ENCODE measurements around the gene TMEM132E.
"Not testable (repeated sequence)": the region's sequence is repeated elsewhere in the genome, so short reads cannot be mapped to it uniquely, and the experiment has no call there.

The TMEM132E gene, protein sequence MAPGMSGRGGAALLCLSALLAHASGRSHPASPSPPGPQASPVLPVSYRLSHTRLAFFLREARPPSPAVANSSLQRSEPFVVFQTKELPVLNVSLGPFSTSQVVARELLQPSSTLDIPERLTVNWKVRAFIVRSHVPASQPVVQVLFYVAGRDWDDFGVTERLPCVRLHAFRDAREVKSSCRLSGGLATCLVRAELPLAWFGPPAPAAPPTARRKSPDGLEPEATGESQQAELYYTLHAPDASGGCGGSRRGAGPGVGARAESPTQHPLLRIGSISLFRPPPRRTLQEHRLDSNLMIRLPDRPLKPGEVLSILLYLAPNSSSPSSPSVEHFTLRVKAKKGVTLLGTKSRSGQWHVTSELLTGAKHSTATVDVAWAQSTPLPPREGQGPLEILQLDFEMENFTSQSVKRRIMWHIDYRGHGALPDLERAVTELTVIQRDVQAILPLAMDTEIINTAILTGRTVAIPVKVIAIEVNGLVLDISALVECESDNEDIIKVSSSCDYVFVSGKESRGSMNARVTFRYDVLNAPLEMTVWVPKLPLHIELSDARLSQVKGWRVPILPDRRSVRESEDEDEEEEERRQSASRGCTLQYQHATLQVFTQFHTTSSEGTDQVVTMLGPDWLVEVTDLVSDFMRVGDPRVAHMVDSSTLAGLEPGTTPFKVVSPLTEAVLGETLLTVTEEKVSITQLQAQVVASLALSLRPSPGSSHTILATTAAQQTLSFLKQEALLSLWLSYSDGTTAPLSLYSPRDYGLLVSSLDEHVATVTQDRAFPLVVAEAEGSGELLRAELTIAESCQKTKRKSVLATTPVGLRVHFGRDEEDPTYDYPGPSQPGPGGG (N-terminal part only)

DNA sequence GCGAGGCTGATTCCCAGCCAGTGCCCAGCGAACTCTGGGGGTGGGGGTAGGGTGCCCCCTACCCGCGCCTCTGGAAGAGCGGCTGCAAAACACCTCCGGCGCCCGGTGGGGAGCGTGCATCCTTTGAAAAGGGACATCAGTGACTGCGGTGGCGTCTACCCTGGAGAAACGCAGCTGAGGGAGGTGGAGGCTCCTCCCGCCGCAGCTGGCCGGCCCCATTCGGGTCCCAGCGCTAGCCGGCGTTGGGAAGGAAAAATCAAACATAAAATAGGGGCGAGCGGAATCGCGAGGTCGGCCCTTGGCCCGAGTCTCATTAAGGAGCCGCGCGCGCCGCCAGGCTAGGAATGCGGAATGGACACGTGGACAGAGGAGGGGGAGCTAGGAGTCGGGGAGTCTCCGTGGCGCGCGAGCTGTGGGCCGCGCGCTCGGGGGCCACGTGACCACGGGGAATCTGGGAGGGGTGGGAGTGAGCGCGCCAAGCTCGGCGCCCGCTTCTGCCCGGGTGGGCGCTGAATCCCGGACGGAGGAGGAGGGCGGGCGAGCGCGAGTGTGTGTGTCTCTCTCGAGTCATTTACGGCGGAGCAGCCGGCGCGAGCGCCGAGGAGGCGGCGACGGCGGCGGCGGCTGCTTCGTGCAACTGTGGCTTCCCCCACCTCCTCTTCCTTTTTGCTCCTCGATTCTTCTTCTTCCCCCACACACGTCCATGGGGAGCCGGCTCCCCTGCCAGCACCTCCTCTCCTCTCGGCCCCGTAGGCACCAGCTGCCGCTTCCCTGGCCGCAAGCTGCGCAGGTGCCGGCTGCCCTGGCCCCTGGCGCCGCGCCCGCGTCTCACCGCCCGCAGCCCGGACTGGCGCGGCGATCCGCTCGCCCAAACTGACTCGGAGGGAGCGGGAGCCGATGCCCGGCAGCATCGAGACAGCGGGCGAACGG is at the start of gene TMEM132E:
Gene TMEM132E, plus strand, starts transcription at position 566 of the 930 bp plus-strand sequence. CDS start 1,495 bp downstream, outside the sequence.
- DNase-seq, result no peak

DNA sequence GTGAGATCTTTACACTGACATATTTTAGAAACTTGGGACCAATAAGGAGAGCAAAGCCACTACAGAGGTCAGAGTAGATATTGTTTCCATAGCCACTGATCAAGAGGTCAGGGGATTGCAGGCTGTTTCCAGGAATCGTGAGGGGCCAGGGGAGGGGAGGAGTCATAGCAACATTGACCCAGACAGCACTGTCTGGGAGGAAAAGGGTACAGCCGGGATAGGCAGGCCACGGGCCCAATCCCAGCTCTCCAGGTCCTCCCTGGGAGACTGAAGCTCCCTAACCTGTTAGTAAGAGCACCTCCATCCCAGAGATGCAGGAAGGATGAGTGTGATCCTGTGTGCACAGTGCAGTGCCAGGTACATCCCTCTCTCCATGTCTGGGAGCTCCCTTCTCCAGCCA is 48.5 kb upstream of the TMEM132E start:
- DNase-seq, result no peak

DNA sequence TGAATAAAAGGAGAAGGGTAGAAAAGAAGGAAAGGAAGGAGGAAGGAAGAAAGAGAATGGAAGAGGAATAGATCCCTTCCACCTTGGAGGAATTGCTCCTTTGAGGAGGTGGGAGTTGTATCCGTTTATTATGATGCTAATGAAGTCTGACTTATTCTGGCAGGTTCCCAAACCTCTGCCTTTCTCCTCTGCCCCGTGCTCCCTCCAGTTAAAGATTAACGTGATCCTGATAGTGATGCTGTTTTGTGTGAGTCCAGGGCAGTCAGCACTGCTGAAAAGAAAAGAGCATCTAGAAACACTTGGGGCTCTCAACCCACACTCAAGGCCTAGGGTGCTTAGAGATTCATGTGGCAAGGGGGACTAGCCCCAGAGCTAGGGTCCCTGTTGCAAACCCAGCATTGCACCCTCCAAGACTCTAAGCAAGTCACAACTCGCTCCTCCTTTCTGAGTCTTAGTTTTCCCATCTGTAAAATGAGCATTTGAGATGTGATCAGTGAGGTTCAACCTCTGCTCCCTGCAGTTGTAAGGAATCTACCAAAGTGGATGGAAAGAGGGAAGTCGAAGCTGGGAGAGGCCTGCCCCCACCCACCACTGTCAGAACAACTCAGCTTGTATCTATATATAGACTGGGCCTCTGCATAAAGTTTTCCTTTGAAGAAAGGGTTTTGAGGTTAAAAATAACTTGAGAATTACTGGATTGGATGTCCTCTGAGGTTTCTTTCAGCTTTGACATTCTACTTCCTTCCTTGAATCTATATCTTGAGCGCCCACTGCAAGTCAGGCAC is 46.9 kb upstream of the TMEM132E start:
- no peak for DNase-seq

DNA sequence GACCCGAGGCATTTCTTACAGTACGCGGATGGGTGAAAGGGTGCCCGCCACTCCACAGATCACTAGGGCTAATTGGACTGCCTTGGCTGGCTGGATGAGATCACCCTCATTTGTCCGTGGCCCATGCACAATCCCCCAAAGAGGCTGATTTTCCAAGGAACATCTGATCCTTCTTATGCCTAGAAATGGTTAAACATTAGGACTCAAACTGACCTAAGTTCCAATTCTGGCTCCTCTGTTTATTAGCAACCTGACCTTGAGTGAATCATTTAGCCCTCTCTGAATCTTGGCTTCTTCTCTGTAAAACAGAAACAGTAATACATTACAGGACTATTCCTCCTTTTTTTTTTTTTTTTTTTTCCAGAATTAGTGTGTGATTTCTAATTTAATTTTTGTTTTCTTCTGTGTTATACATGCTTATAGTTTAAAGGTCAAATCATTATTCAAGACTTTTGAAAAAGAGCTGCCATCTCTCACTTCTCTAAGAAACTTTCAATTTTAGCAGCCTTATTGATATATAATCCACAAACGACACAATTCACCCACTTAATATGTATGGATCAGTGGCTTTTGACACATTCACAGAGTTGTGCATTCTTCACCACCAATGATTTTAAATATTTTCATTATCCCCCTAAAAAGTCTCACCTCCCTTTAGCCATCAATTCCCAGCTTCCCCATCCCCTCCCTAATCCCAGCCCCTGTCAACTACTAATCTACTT is 45.4 kb upstream of the TMEM132E start:
- DNase-seq, result no peak

DNA sequence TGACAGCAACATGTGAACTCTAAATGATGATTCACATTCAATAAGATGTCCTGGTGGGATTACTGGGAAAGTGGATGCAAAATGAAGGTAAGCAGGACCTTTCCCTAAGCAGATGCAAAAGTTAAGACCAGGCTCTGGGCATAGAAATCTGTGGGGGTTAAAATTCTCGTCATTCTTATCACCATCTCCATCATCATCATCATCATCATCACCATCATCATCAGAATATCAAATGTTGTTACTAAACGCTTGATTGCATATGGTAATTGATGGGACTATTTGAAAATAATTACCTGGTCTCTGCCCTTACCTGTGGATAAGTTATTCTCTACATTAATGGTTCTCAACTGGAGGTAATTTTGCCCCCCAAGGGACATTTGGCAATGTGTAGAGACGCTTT is 41.9 kb upstream of the TMEM132E start:
- DNase-seq, result no peak

DNA sequence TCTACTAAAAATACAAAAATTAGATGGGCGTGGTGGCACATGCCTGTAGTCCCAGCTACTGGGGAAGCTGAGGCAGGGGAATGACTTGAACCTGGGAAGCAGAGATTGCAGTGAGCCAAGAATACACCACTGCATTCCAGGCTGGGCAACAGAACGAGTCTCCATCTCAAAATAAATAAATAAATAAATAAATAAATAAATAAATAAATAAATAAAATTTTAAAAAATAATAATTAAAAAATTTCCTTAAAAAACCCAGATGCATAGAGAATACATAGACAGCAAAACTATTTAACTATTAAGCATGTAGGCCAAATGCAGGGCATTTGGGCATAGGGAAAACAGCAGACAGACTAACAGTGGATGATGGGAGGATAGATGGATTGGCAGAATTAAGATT is 40.8 kb upstream of the TMEM132E start:
- DNase-seq, result not testable (repeated sequence)

DNA sequence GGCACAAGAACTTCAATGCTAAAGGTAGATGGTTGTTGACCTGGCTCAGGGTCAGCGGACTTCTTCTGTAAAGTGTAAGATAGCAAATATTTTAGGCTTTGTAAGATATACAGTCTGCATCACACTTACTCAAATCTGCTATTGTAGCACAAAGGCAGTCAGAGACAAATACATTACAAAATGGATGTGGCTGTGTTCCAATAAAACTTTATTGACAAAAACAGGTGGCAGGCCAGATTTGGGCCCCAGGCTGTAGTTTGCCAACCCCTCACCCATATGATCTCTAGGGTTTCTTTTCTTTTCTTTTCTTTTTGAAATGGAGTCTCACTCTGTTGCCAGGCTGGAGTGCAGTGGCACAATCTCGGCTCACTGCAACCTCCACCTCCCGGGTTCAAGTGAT is 39.5 kb upstream of the TMEM132E start:
- DNase-seq, result no peak

DNA sequence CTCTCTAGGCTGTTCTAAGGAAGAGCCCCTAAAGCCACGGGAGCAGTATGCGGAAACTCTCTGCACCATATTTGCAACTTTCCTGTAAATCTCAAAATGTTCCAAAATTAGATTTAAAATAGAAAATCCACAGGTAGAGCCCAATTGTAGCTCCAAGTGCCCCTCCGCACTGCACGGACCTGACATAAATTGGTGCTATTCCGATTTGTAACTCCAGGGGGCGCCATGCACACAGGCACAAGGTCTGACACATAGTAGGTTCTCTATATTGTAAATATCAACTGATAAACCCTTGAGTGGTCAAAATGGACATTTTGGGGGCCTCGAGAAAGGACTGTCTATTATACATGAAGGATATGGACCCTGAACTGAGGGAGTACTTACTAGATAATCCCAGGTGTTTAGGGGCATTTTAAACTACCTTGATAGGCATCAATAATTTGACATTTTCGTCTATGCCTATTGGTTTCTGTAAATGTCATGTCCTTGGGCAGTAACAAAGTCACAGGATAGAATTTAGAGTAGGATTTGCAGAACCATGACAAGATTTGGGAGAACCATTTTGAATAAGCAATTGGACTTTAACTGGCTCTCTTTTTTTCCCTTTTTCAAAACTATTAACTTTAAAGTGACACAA is 36.6 kb upstream of the TMEM132E start:
- DNase-seq, result no peak

DNA sequence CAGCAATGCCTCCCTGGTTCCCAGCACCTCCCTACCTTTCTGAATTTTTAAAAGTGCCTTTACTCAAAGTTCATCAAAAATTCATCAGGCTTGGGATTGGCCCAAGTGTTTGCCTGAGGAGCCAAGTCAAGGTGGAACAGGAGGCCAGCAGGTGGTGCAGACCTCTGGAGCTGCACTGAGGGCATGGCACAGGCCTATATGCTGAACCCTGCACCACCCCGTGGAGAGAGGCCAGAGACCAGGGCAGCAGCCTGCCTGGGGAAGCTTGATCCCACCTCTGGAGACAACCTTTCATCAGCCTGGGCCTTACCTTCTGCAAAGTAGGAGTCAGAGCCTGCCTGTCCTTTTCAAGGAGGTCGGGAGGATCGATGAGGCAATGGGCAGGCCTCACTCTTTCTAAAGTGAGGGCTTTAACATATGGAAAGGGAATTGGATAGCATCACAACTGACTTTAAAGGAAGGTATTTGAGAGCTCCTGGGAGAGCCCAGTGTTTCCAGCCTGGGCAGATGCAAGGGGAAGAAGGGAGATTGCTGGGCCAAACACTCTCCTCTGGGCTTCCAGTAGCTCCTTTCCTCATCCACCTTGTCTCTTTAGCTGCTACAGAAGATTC is 31.8 kb upstream of the TMEM132E start:
- no peak for DNase-seq

DNA sequence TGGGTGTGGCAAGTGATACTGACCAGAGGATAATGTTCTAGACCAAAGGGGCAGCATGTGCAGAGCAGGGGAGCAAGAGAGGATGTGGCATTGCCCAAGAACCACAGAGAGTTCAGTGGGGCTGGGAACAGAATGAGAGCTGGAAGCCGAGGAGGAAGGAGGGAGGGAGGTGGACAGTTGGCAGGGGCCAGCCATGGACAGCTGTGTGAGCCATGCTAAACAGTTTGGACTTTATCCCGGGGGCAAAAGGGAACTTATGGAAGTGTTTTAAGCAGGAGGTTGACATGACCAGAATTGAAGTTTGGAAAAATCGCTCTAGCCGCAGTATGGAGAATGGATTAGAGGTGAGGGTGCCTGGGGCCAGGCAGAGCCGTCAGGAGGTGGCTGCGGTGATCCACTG is 29.4 kb upstream of the TMEM132E start:
- no peak for DNase-seq

DNA sequence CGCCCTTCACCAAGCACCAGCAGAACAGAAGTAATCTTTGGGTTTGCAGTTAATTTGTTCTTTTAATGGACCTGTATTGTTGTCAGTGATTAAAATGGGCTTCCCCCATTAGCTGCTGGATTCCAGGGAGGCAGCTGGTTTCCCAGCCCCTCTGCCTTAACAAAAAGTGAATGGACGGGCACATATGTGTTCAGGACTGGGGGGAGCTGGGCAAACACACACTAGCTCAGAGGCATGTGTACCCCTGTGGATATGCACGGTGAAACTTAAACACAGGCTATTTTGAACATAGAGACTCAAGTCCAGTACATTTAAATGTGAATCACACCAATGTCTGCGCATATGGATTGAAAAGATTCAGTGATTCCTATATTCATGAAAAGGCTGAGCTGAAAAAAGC is 25.5 kb upstream of the TMEM132E start:
- DNase-seq, result no peak

DNA sequence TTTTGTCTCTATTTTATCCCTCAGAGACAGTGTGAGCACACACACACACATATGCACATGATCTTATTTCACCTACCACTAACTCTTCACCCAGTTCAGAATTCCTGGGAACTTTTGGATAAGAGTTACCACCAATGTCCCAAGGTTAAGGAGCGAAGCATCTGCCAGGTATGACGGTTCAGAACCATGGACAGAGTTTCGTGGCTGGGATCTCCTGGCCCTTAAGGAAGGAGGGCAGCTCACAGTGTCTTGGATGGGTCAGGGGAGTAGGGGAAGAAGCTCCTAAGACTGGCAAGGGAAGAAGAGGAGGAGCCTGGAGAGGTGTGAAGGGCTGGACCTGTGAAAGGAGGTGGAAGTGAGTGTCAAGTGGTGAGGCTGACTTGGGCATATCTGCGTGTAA is 23.0 kb upstream of the TMEM132E start:
- no peak for DNase-seq

DNA sequence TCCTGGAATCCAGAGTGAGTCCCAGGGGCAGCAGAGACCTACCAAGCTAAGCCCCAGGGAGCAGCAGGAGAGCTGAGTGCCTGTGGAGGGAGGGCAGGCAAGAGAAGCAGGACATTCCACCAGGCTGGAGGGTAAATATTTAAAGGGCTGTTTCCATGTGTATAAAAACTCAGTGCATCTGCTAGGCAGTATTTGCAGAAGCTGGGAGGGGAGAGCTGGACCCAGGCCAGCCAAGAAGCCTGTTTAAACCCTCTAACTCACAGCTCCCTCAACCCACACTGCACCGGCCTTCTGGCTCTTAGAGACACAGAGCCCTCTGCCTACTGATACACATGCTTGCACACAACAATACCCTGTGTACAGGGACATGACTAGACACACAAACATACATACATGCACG is 22.5 kb upstream of the TMEM132E start:
- DNase-seq, result no peak

DNA sequence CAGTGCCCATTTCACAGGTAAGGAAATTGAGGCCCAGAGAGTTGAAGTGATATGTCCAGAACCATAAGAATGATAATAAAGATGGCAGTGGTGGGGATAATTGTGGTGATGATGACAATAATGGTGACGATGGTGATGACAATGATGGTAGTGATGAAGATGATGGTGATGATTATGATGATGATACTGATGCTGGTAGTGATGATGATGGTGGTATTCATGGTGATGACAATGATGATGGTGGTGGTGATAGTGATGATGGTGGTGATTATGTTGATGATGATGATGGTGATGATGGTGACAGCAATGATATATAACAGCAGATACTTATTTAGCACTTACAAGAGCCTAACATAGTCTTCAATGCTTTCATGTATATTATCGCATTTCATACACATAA is 18.1 kb upstream of the TMEM132E start:
- DNase-seq, result no peak

DNA sequence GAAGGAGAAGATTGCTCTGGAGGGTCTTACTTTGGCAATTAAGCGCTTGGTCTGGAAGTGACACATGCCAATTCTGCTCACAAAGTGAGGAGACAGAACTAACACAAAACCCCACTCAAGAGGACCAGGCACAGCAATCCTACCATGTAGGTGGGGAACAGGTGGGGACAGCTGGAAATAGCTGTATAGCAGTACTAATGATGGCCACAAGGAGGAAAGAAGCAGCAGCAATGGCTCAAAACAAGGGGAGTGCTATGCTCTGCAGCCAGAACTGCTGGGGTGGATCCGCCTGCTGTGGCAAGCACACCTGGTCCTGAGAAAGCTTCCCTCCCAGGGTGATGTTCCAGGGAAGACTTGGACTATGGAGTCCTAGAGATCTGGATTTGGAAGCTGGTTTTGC is 17.0 kb upstream of the TMEM132E start:
- DNase-seq, result no peak

DNA sequence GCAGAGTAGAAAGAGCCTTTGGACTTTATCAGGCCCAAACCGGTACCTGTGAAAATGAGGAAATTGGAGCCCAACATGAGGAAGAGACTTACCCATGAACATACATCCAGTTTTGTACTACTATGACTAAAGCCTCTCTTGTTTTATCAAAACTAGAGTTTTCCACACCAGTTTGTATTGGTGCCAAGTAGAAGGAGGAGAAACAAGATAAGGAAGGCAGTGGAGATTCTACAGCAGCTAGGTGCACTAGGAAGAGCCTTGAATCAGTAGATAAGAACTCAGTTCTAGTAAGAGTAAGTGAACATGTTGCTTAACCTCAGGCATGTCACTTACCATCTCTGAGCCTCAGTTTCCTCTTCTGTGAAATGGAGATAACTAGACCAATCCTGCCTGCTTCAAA is 13.7 kb upstream of the TMEM132E start:
- DNase-seq, result no peak

DNA sequence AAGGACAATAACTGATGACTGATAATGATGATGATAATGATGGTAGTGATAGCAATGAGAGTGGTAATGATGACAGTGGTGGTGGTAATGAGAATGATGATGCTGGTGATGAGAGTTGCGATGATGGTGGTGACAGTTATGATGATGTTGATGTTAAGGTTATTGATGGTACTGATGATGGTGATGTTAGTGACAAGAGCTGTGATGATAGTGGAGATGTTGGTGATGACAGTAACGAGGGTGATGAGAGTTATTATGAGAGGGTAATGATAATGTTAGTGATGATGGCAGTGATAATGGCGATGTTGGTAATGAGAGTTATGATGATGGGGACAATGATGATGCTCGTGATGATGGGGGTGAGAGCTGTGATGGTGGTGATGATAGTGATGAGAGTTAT is 13.2 kb upstream of the TMEM132E start:
- DNase-seq, result no peak

DNA sequence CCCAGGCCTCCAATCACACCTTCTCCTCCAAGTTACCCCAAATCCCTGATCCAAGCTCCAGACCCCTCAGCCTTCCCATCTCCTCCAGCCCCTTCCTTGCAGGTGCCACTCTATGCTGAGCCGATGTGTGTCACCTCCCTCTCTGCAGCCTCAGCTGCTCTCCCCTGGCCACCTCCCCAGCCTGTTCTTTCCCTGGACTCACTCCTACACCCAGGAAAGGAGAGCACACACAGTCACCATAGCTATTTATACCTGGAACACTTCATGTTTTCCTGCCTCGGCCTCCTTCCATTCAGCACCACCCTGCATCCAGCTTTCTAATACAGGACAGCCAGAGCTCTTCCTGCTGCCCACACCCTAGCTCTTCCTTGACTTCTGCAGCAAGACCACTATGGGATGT is 12.5 kb upstream of the TMEM132E start:
- no peak for DNase-seq

DNA sequence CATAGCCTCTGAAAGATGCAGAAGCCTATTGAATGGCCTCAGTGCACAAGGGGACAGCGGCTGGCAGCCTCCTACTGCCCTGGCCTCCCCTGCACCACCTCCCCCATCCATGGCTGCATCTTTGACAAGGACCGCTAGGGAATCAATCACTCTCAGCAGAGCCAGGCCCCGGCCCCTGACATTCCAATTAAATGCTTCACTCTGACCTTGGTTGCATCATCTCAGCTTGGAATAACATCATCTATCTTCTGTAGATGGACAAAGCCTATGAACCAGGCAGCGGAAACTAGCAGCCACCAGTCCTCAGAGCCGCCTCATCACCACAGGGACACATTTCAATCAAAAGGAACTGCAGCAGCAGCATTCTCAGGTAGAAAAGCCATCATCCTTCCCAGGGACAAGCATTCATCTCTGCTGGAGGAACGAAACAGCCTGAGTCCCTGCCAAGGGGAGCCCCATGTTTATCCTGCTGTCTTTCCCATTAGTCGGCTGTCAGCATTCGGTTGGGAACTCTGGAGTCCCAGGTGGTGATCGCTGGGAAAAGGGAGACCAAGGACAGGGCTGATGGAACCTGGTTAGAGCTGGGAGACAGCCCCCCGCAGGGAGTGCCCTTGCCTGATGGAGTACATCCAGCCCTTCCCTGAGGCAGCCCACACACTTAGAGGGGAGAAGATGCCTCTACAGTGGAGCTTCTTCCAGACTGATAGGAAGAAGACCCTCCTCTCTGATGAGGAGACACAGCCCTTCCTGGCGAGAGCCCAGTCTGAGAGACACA is 11.5 kb upstream of the TMEM132E start:
- no peak for DNase-seq

DNA sequence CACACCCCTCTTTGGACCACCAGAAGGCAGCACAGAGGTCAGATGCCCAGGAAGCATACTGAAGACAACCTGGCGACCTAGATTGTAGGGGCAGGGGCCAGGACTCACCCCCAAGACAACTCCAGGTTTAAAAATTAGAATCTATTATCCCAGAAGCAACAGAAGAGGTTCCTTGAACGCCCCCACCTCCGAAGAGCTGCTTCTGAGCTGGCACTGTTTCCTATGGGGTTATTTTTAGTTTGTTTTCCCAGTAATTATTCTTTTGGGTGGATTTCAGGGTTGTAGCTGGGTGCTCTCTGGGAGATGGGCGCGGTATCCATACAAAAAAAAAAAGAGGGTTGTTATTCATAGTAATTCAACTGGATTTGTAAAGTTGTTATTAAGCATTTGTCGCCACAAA is 10.4 kb upstream of the TMEM132E start:
- DNase-seq, result no peak

Data from DMS 273 treated with DMSO at 0.1 percent for 48 hours (cell line).